Measurements from ENCODE around the gene LCLAT1.
"Not testable (repeated sequence)": the region's sequence is repeated elsewhere in the genome, so short reads cannot be mapped to it uniquely, and the experiment has no call there.

The LCLAT1 gene

DNA sequence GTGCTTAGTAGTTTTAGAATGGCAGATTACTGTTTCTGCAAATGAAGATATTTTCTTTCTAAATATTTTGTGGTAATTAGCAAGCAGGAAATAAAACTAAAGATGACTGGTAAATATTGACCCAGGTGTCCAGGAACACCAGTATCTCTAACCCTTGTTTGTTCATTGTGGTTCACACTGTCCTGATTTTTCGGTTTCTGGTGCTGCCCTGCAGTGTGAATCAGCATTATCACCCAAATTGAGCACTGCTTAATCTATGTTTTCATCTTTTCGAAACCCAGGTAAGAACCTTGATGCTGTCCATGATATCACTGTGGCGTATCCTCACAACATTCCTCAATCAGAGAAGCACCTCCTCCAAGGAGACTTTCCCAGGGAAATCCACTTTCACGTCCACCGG lies 192.8 kb downstream of the LCLAT1 start:
- no peak for DNase-seq (ENCODE audit: low spot score in 2 of 2)
- Mint-ChIP-seq H3K27me3 (no peaks in the 10 kb centered on the region), H3K4me3 (no peak overlapping the region), H3K27ac (ENCODE audit: low read depth) (no peak overlapping the region), H3K9me3 (no peaks in the 10 kb centered on the region), H3K36me3 (ENCODE audit: insufficient read depth) (peaks cover 3% of the 10 kb centered on the region), H3K4me1 (no peaks in the 10 kb centered on the region)
- no peak for ATAC-seq (replicated peaks; ENCODE audit: extremely low read depth, poor library complexity, severe bottlenecking)

GRCh38 chr2:30641765-30642345 lies 194.8 kb downstream of the LCLAT1 start:
- no peak overlapping the region for H3K27ac Mint-ChIP-seq (ENCODE audit: low read depth)
- peaks cover 3% of the 10 kb centered on the region for H3K36me3 Mint-ChIP-seq (ENCODE audit: insufficient read depth)
- H3K4me3 Mint-ChIP-seq = no peak overlapping the region
- ATAC-seq (replicated peaks; ENCODE audit: extremely low read depth, poor library complexity, severe bottlenecking) (no peak), DNase-seq (ENCODE audit: low spot score in 2 of 2) (no peak)
- no peaks in the 10 kb centered on the region for H3K9me3 Mint-ChIP-seq
- no peaks in the 10 kb centered on the region for H3K27me3 Mint-ChIP-seq
- H3K4me1 Mint-ChIP-seq = no peaks in the 10 kb centered on the region

- not testable (repeated sequence) for H3K36me3 Mint-ChIP-seq (ENCODE audit: insufficient read depth); H3K9me3 Mint-ChIP-seq; H3K27me3 Mint-ChIP-seq; DNase-seq (ENCODE audit: low spot score in 2 of 2); H3K4me1 Mint-ChIP-seq; H3K27ac Mint-ChIP-seq (ENCODE audit: low read depth); ATAC-seq (replicated peaks; ENCODE audit: extremely low read depth, poor library complexity, severe bottlenecking); H3K4me3 Mint-ChIP-seq
These were observed 196.0 kb downstream of the LCLAT1 start for GRCh38 chr2:30643013-30643412.

DNA sequence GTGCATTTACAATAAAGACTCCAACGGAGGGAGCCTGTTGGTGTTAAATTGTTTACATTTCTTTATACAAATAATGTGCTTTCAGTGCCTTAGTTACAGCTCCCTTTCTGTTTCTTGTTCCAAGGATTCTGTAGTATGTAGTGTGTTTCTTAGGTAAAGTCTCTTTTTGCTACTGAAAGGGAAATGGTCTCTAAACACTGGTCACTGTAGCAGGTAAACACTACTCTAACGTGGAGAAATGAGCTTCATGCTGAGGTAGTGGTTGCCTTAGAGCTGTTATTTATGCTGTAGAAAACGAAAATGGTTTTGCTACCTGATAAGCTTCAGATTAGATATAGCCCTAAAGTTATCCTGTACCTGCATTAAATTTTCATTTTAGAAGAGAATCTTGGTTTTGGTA lies 196.6 kb downstream of the LCLAT1 start:
- peaks cover 3% of the 10 kb centered on the region for H3K36me3 Mint-ChIP-seq (ENCODE audit: insufficient read depth)
- H3K27ac Mint-ChIP-seq (ENCODE audit: low read depth) = no peak overlapping the region
- no peaks in the 10 kb centered on the region for H3K4me1 Mint-ChIP-seq
- ATAC-seq (replicated peaks; ENCODE audit: extremely low read depth, poor library complexity, severe bottlenecking) = no peak
- no peaks in the 10 kb centered on the region for H3K9me3 Mint-ChIP-seq
- H3K4me3 Mint-ChIP-seq = no peak overlapping the region
- no peak for DNase-seq (ENCODE audit: low spot score in 2 of 2)
- H3K27me3 Mint-ChIP-seq = no peaks in the 10 kb centered on the region

DNA sequence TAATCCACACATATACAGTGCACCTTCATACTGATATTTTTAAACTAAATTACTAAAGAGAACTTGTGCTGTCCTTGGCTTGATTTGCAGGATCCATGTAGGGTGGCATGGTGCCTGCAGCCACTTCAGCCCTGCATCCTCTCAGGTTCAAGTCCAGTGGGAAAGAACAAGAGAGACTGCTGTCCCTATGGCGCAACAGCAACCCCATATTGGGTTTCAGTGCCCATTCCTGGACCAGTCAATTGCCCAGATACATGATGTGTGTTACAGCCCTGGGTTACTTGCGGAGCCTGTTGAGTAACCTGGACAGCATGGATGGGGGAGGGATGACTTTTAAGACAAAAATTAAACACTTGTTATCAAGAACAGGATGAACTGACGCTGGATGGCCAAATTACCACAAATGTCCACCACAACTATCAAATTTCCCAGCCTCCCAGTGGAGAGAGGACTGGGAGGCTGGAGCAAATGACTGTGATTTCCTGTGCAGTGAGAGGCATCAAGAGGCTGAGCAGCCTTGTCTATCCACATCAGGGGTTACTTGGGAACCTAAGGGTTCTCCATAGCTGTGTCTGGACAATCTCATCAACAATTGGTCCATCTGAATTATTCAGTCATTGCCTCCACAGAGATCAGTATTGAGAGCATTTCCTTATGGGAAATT lies 198.2 kb downstream of the LCLAT1 start:
- Mint-ChIP-seq H3K27ac (ENCODE audit: low read depth) (no peak overlapping the region), H3K4me3 (no peak overlapping the region), H3K27me3 (no peaks in the 10 kb centered on the region), H3K4me1 (no peaks in the 10 kb centered on the region), H3K36me3 (ENCODE audit: insufficient read depth) (peaks cover 3% of the 10 kb centered on the region), H3K9me3 (no peaks in the 10 kb centered on the region)
- ATAC-seq (replicated peaks; ENCODE audit: extremely low read depth, poor library complexity, severe bottlenecking) (no peak), DNase-seq (ENCODE audit: low spot score in 2 of 2) (no peak)

DNA sequence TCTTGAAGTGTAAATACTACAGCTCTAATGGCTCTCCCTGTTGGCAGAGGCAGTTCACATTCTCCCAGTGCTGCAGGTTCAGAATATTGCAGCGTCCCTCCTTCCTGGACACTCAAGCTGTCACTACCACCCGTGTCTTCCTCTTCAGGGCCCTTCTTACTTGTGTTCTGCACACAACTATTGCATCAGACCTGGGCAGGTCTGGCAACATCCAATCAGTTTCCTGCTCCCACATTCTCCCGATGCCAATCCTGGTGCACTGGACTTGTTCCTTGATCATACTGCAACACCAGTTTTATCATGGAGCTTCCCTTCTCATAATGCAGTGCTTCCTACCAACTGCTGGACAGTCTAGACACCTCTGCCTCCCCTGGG lies 198.7 kb downstream of the LCLAT1 start:
- H3K27ac Mint-ChIP-seq (ENCODE audit: low read depth) = no peak overlapping the region
- ATAC-seq (replicated peaks; ENCODE audit: extremely low read depth, poor library complexity, severe bottlenecking) (no peak), DNase-seq (ENCODE audit: low spot score in 2 of 2) (no peak)
- H3K36me3 Mint-ChIP-seq (ENCODE audit: insufficient read depth) = peaks cover 3% of the 10 kb centered on the region
- H3K27me3 Mint-ChIP-seq = no peaks in the 10 kb centered on the region
- H3K4me3 Mint-ChIP-seq = no peak overlapping the region
- no peaks in the 10 kb centered on the region for H3K9me3 Mint-ChIP-seq
- no peaks in the 10 kb centered on the region for H3K4me1 Mint-ChIP-seq

- Mint-ChIP-seq H3K27me3 (no peaks in the 10 kb centered on the region), H3K9me3 (no peaks in the 10 kb centered on the region), H3K4me1 (no peaks in the 10 kb centered on the region), H3K27ac (ENCODE audit: low read depth) (no peak overlapping the region), H3K4me3 (no peak overlapping the region), H3K36me3 (ENCODE audit: insufficient read depth) (no peaks in the 10 kb centered on the region)
- DNase-seq (ENCODE audit: low spot score in 2 of 2) (no peak), ATAC-seq (replicated peaks; ENCODE audit: extremely low read depth, poor library complexity, severe bottlenecking) (no peak)
These were observed 200.9 kb downstream of the LCLAT1 start for GRCh38 chr2:30647752-30648457.

GRCh38 chr2:30649278-30649677 lies 202.2 kb downstream of the LCLAT1 start:
- Mint-ChIP-seq H3K27ac (ENCODE audit: low read depth) (no peak overlapping the region), H3K4me3 (no peak overlapping the region), H3K4me1 (no peaks in the 10 kb centered on the region), H3K9me3 (no peaks in the 10 kb centered on the region), H3K36me3 (ENCODE audit: insufficient read depth) (no peaks in the 10 kb centered on the region), H3K27me3 (no peaks in the 10 kb centered on the region)
- ATAC-seq (replicated peaks; ENCODE audit: extremely low read depth, poor library complexity, severe bottlenecking) = no peak
- DNase-seq (ENCODE audit: low spot score in 2 of 2) = no peak

- H3K9me3 Mint-ChIP-seq = no peaks in the 10 kb centered on the region
- H3K4me3 Mint-ChIP-seq = no peak overlapping the region
- DNase-seq (ENCODE audit: low spot score in 2 of 2) = no peak
- no peak for ATAC-seq (replicated peaks; ENCODE audit: extremely low read depth, poor library complexity, severe bottlenecking)
- H3K27ac Mint-ChIP-seq (ENCODE audit: low read depth) = no peak overlapping the region
- H3K36me3 Mint-ChIP-seq (ENCODE audit: insufficient read depth) = no peaks in the 10 kb centered on the region
- H3K27me3 Mint-ChIP-seq = no peaks in the 10 kb centered on the region
- H3K4me1 Mint-ChIP-seq = no peaks in the 10 kb centered on the region
These were observed 202.8 kb downstream of the LCLAT1 start for GRCh38 chr2:30649828-30650227.

GRCh38 chr2:30652271-30652915 lies 205.3 kb downstream of the LCLAT1 start:
- no peak overlapping the region for H3K4me3 Mint-ChIP-seq
- H3K4me1 Mint-ChIP-seq = no peaks in the 10 kb centered on the region
- H3K27me3 Mint-ChIP-seq = no peaks in the 10 kb centered on the region
- H3K36me3 Mint-ChIP-seq (ENCODE audit: insufficient read depth) = no peaks in the 10 kb centered on the region
- no peaks in the 10 kb centered on the region for H3K9me3 Mint-ChIP-seq
- ATAC-seq (replicated peaks; ENCODE audit: extremely low read depth, poor library complexity, severe bottlenecking) = no peak
- DNase-seq (ENCODE audit: low spot score in 2 of 2) = no peak
- H3K27ac Mint-ChIP-seq (ENCODE audit: low read depth) = no peak overlapping the region

- Mint-ChIP-seq H3K4me3 (no peak overlapping the region), H3K36me3 (ENCODE audit: insufficient read depth) (no peaks in the 10 kb centered on the region), H3K4me1 (no peaks in the 10 kb centered on the region), H3K27me3 (no peaks in the 10 kb centered on the region), H3K27ac (ENCODE audit: low read depth) (no peak overlapping the region), H3K9me3 (no peaks in the 10 kb centered on the region)
- DNase-seq (ENCODE audit: low spot score in 2 of 2) (no peak), ATAC-seq (replicated peaks; ENCODE audit: extremely low read depth, poor library complexity, severe bottlenecking) (no peak)
These were observed 206.8 kb downstream of the LCLAT1 start for GRCh38 chr2:30653847-30654246.

GRCh38 chr2:30654404-30654803 lies 207.4 kb downstream of the LCLAT1 start:
- Mint-ChIP-seq H3K9me3 (no peaks in the 10 kb centered on the region), H3K4me3 (no peak overlapping the region)
- no peak for ATAC-seq (replicated peaks; ENCODE audit: extremely low read depth, poor library complexity, severe bottlenecking)

GRCh38 chr2:30655211-30655610 lies 208.2 kb downstream of the LCLAT1 start:
- Mint-ChIP-seq H3K9me3 (no peaks in the 10 kb centered on the region), H3K36me3 (ENCODE audit: insufficient read depth) (no peaks in the 10 kb centered on the region), H3K27ac (ENCODE audit: low read depth) (no peak overlapping the region), H3K4me1 (no peaks in the 10 kb centered on the region), H3K4me3 (no peak overlapping the region), H3K27me3 (no peaks in the 10 kb centered on the region)
- no peak for ATAC-seq (replicated peaks; ENCODE audit: extremely low read depth, poor library complexity, severe bottlenecking)
- DNase-seq (ENCODE audit: low spot score in 2 of 2) = no peak

More at GRCh38 chr2:30654404-30654803, 207.4 kb downstream of the LCLAT1 start:
- DNase-seq (ENCODE audit: low spot score in 2 of 2) = no peak
- Mint-ChIP-seq H3K27me3 (no peaks in the 10 kb centered on the region), H3K36me3 (ENCODE audit: insufficient read depth) (no peaks in the 10 kb centered on the region), H3K4me1 (no peaks in the 10 kb centered on the region), H3K27ac (ENCODE audit: low read depth) (no peak overlapping the region)
